Bronchial epithelial cell (primary cell): ENCODE results near the gene FOXP4. TPM values are rescaled to one million over a fixed set of nuclear protein-coding genes. Genes with fewer than 3 reads are reported as not detected.
A peak's percentile ranks its signal among the peaks of the same experiment; 100 is the strongest.

ENCODE experiments used
- DNase-seq: peaks from one replicate; pipeline ENCODE4 v3.0.0-alpha.2; 2010; ENCODE audit warnings: low read depth
- FAIRE-seq: peaks from 2 replicates; lab custom pipeline; 2011; peaks lifted over from hg19 to GRCh38; lab: Jason Lieb, UNC
- H3K27me3 ChIP-seq: 2 replicates; pipeline ENCODE4 v1.5.1; 2011; ENCODE audit warnings: low read length; ENCODE audit not compliant: control insufficient read depth, insufficient read depth
- H3K36me3 ChIP-seq: 2 replicates; pipeline ENCODE4 v1.5.1; 2011; ENCODE audit warnings: low read length; ENCODE audit not compliant: control insufficient read depth, insufficient read depth
- H3K4me3 ChIP-seq: 2 replicates; pipeline ENCODE4 v1.5.1; 2011; ENCODE audit warnings: mild to moderate bottlenecking, low read depth, low read length, control low read depth
- CTCF ChIP-seq: IDR thresholded peaks from 2 replicates; pipeline ENCODE4 v1.5.1; 2011; ENCODE audit warnings: mild to moderate bottlenecking, moderate library complexity, low read length, control low read depth, inconsistent platforms; ENCODE audit not compliant: insufficient read depth, severe bottlenecking
- total RNA-seq: library from RNA; depleted of rRNA; stranded (reverse); fragments of >200 nt; gene quantifications from 2 replicates; pipeline ENCODE4 v1.2.1, GENCODE V29; 2014

Gene FOXP4
- total RNA-seq, 1 donor from 2014 or later, result 2.1 TPM

GRCh38 chr6:41567684-41568083 lies 21.5 kb downstream of the FOXP4 start:
- Histone ChIP-seq H3K36me3 (peaks cover 14% of the 10 kb centered on the region), H3K4me3 (no peak overlapping the region), H3K27me3 (no peaks in the 10 kb centered on the region)
- no peak for FAIRE-seq
- TF ChIP-seq CTCF, result no peak
- no peak for DNase-seq

- TF ChIP-seq CTCF, result no peak
- DNase-seq (no peak), FAIRE-seq (no peak)
- peaks cover 14% of the 10 kb centered on the region for H3K36me3 ChIP-seq
- H3K4me3 ChIP-seq, result no peak overlapping the region
- H3K27me3 ChIP-seq, result no peaks in the 10 kb centered on the region
Observed at GRCh38 chr6:41568202-41568584, 22.0 kb downstream of the FOXP4 start.

GRCh38 chr6:41568585-41569384 lies 22.6 kb downstream of the FOXP4 start:
- no peak for TF ChIP-seq CTCF
- no peak overlapping the region for H3K4me3 ChIP-seq
- H3K27me3 ChIP-seq, result no peaks in the 10 kb centered on the region
- H3K36me3 ChIP-seq, result peaks cover 14% of the 10 kb centered on the region
- FAIRE-seq, result no peak
- peak; percentile 26 for DNase-seq

- H3K36me3 ChIP-seq, result peaks cover 14% of the 10 kb centered on the region
- FAIRE-seq (no peak), DNase-seq (no peak)
- TF ChIP-seq CTCF, result no peak
- H3K4me3 ChIP-seq, result no peak overlapping the region
- H3K27me3 ChIP-seq, result no peaks in the 10 kb centered on the region
Observed at GRCh38 chr6:41570259-41570615, 24.1 kb downstream of the FOXP4 start.

- Histone ChIP-seq H3K27me3 (no peaks in the 10 kb centered on the region), H3K36me3 (peaks cover 7% of the 10 kb centered on the region), H3K4me3 (no peak overlapping the region)
- TF ChIP-seq CTCF, result no peak
- DNase-seq (peak; percentile 37), FAIRE-seq (no peak)
Observed at GRCh38 chr6:41571021-41571780, 25.0 kb downstream of the FOXP4 start.
